Naive thymus-derived CD4-positive, alpha-beta T cell (primary cell): ENCODE data around the gene SNX27. TPM values are rescaled to one million over a fixed set of nuclear protein-coding genes. Genes with fewer than 3 reads are reported as not detected.
A peak's percentile ranks its signal among the peaks of the same experiment; 100 is the strongest.
"Not testable (repeated sequence)": the region's sequence is repeated elsewhere in the genome, so short reads cannot be mapped to it uniquely, and the experiment has no call there.

Experiments used
- ATAC-seq: fragments of 150-1000 bp; cut with Tn5 transposase; 2 replicates; pipeline ENCODE4 v1.10.0; 2021; ENCODE audit warnings: mild to moderate bottlenecking, moderate library complexity
- CTCF ChIA-PET: fragments of 350-600 bp; sonication (Branson Sonifier 250); formaldehyde crosslinking; loops from one replicate; lab custom pipeline; 2021; ENCODE audit warnings: antibody characterized with exemption; lab: Charles Lee
- POLR2A ChIA-PET: fragments of 350-600 bp; sonication (Branson Sonifier 250); formaldehyde crosslinking; loops from one replicate; lab custom pipeline; 2021; ENCODE audit warnings: antibody characterized with exemption, inconsistent platforms; lab: Charles Lee
- DNase-seq, 9 donors: peaks; one replicate each; pipeline versions ENCODE4 v3.0.0 to v3.0.0-alpha.2; 2020 to 2022; ENCODE audit warnings: mixed read lengths in 1 of 9
- H3K27ac ChIP-seq: one replicate; pipeline ENCODE4 v1.7.0; 2013; ENCODE audit warnings: mild to moderate bottlenecking, low read depth, low read length, moderate library complexity
- H3K27me3 ChIP-seq, 2 donors: one replicate each; pipeline ENCODE4 v1.7.0; 2013; ENCODE audit warnings: low read length in 2 of 2, mild to moderate bottlenecking in 2 of 2, moderate library complexity in 2 of 2; ENCODE audit not compliant: control insufficient read depth in 2 of 2, insufficient read depth in 2 of 2
- H3K36me3 ChIP-seq, 3 experiments: 1 replicate in 2 of 3; 2 replicates in 1 of 3; pipeline ENCODE4 v1.7.0; 2013; ENCODE audit warnings: low read length in 3 of 3, mild to moderate bottlenecking in 3 of 3, moderate library complexity in 1 of 3; ENCODE audit not compliant: insufficient read depth in 3 of 3, control insufficient read depth in 2 of 3
- H3K4me1 ChIP-seq, 2 donors: one replicate each; pipeline ENCODE4 v1.7.0; 2013; ENCODE audit warnings: low read length in 2 of 2, mild to moderate bottlenecking in 2 of 2, moderate library complexity in 1 of 2; ENCODE audit not compliant: control insufficient read depth in 2 of 2, insufficient read depth in 2 of 2
- H3K4me3 ChIP-seq: 2 replicates; pipeline ENCODE4 v1.7.0; 2013; ENCODE audit warnings: mild to moderate bottlenecking, low read length
- H3K9me3 ChIP-seq, 3 experiments: 1 replicate in 2 of 3; 2 replicates in 1 of 3; pipeline ENCODE4 v1.7.0; 2013; ENCODE audit warnings: low read length in 3 of 3; ENCODE audit not compliant: control insufficient read depth in 2 of 3
- H3K27ac Mint-ChIP-seq, 9 donors: one replicate each; pipeline ENCODE4 v1.8.0; 2020 to 2022; ENCODE audit warnings: mixed read lengths in 9 of 9, mild to moderate bottlenecking in 8 of 9, moderate library complexity in 5 of 9, inconsistent platforms in 2 of 9
- H3K27me3 Mint-ChIP-seq, 5 donors: one replicate each; pipeline ENCODE4 v1.8.0; 2021 to 2022; ENCODE audit warnings: mixed read lengths in 5 of 5, mild to moderate bottlenecking in 1 of 5
- H3K36me3 Mint-ChIP-seq, 5 donors: one replicate each; pipeline ENCODE4 v1.8.0; 2020 to 2022; ENCODE audit warnings: mixed read lengths in 5 of 5, mild to moderate bottlenecking in 3 of 5, inconsistent platforms in 1 of 5
- H3K4me1 Mint-ChIP-seq, 7 donors: one replicate each; pipeline ENCODE4 v1.8.0; 2020 to 2022; ENCODE audit warnings: mixed read lengths in 7 of 7, mild to moderate bottlenecking in 3 of 7, inconsistent platforms in 1 of 7
- H3K4me3 Mint-ChIP-seq, 10 donors: one replicate each; pipeline ENCODE4 v1.8.0; 2020 to 2022; ENCODE audit warnings: mild to moderate bottlenecking in 10 of 10, mixed read lengths in 10 of 10, moderate library complexity in 6 of 10, inconsistent platforms in 2 of 10
- H3K9me3 Mint-ChIP-seq, 11 donors: one replicate each; pipeline ENCODE4 v1.8.0; 2020 to 2022; ENCODE audit warnings: mixed read lengths in 11 of 11, mild to moderate bottlenecking in 4 of 11, inconsistent platforms in 1 of 11, moderate library complexity in 1 of 11
- intact Hi-C, 2 donors: fragments of 100-400 bp; cut with micrococcal nuclease; formaldehyde crosslinking; loops; one replicate each; pipeline ENCODE4 v1.15.1; 2023
- polyA plus RNA-seq, 2 donors: library from polyadenylated mRNA; unstranded; fragments of 300-500 nt; fragmentation: Illumina TruSeq; gene quantifications; one replicate each; pipeline ENCODE4 v1.2.3, GENCODE V29; 2021
- total RNA-seq, 6 experiments: library from RNA in 5 of 6; stranded (reverse) in 5 of 6; gene quantifications; 1 replicate in 5 of 6; 2 replicates in 1 of 6; pipeline ENCODE4 v1.2.3 and lab custom pipeline; 2021 to 2026

The SNX27 gene
- total and polyA plus RNA-seq, 7 experiments from 2014 or later = 11.7 to 42.1 (median 28.5) TPM

DNA sequence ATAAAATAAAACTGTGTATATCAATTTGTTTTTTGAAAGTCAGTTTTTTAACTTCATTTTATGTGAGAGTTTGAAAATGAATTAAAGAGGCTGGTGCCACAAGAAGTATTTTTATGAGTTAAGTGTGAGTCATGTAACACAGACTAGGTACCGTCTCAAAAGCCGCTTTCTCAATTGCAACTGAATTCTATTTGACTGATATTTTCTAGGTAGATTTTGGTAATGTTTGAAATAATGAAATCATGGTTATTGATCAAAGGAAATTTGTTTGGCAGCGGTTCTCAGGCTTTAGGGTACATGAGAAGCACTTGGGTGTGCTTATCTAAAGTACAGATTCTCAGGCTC, 4.6 kb downstream of the SNX27 start:
- no peak for DNase-seq
- no peaks in the 10 kb centered on the region for H3K27me3 ChIP-seq
- H3K4me3 Mint-ChIP-seq = no peak overlapping the region
- H3K27ac Mint-ChIP-seq = peak overlapping the region in 2 of 9 donors; percentile 8 to 65
- H3K9me3 Mint-ChIP-seq = peaks cover 0 to 2% (median 0%) of the 10 kb centered on the region in 11 donors
- H3K4me3 ChIP-seq = no peak overlapping the region
- POLR2A ChIA-PET = no interaction called here
- intact Hi-C loops = no loop called here
- no peaks in the 10 kb centered on the region for H3K9me3 ChIP-seq
- H3K4me1 ChIP-seq = peaks cover 9 to 18% of the 10 kb centered on the region in 2 donors
- peaks cover 55 to 82% (median 73%) of the 10 kb centered on the region in 7 donors for H3K4me1 Mint-ChIP-seq
- no peak for ATAC-seq
- CTCF ChIA-PET = no interaction called here
- peaks cover 0 to 12% (median 0%) of the 10 kb centered on the region in 3 experiments for H3K36me3 ChIP-seq
- H3K36me3 Mint-ChIP-seq = peaks cover 0 to 11% (median 4%) of the 10 kb centered on the region in 5 donors
- H3K27ac ChIP-seq = no peak overlapping the region
- H3K27me3 Mint-ChIP-seq = no peaks in the 10 kb centered on the region

GRCh38 chr1:151618003-151618402, 6.2 kb downstream of the SNX27 start:
- peaks cover 0 to 6% (median 0%) of the 10 kb centered on the region in 5 donors for H3K36me3 Mint-ChIP-seq
- no peaks in the 10 kb centered on the region for H3K36me3 ChIP-seq

GRCh38 chr1:151618470-151618869, 6.6 kb downstream of the SNX27 start:
- Histone ChIP-seq H3K9me3 (no peaks in the 10 kb centered on the region), H3K27ac (no peak overlapping the region), H3K4me1 (peaks cover 2 to 11% of the 10 kb centered on the region in 2 donors), H3K4me3 (no peak overlapping the region), H3K27me3 (no peaks in the 10 kb centered on the region), H3K36me3 (no peaks in the 10 kb centered on the region)
- ChIA-PET POLR2A (no interaction called here), CTCF (no interaction called here)
- peaks cover 0 to 6% (median 0%) of the 10 kb centered on the region in 5 donors for H3K36me3 Mint-ChIP-seq
- no peaks in the 10 kb centered on the region for H3K9me3 Mint-ChIP-seq
- peaks cover 45 to 74% (median 64%) of the 10 kb centered on the region in 7 donors for H3K4me1 Mint-ChIP-seq
- no peak for ATAC-seq
- intact Hi-C loops = no loop called here
- no peak for DNase-seq
- H3K27ac Mint-ChIP-seq = no peak overlapping the region
- no peak overlapping the region for H3K4me3 Mint-ChIP-seq
- H3K27me3 Mint-ChIP-seq = no peaks in the 10 kb centered on the region

More at GRCh38 chr1:151618003-151618402, 6.2 kb downstream of the SNX27 start:
- Mint-ChIP-seq H3K4me1 (peaks cover 50 to 78% (median 69%) of the 10 kb centered on the region in 7 donors), H3K27me3 (no peaks in the 10 kb centered on the region), H3K9me3 (no peaks in the 10 kb centered on the region), H3K27ac (no peak overlapping the region), H3K4me3 (no peak overlapping the region)
- no peaks in the 10 kb centered on the region for H3K9me3 ChIP-seq
- H3K4me3 ChIP-seq = no peak overlapping the region
- no peak overlapping the region for H3K27ac ChIP-seq
- intact Hi-C loops = no loop called here
- no peaks in the 10 kb centered on the region for H3K27me3 ChIP-seq
- peaks cover 7 to 15% of the 10 kb centered on the region in 2 donors for H3K4me1 ChIP-seq
- DNase-seq (no peak), ATAC-seq (no peak)
- POLR2A ChIA-PET = no interaction called here
- CTCF ChIA-PET = no interaction called here

DNA sequence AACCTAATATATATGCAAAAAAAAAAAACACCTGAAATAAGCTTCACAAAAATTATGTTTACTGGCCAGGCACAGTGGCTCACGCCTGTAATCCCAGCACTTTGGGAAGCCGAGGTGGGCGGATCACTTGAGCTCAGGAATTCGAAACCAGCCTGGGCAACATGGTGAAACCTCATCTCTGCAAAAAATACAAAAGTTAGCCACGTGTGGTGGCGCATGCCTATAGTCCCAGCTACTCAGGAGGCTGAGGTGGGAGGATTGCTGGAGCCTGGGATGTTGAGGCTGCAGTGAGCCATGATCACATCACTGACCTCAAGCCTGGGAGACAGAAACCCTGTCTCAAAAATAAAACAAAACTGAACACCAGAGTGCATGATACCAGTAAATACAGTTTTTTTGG, 7.1 kb downstream of the SNX27 start:
- peaks cover 40 to 68% (median 59%) of the 10 kb centered on the region in 7 donors for H3K4me1 Mint-ChIP-seq
- H3K27ac Mint-ChIP-seq, H3K4me1 ChIP-seq, H3K27me3 Mint-ChIP-seq, DNase-seq, H3K9me3 Mint-ChIP-seq, H3K36me3 ChIP-seq, H3K27me3 ChIP-seq, POLR2A ChIA-PET, H3K27ac ChIP-seq, intact Hi-C loops, ATAC-seq, H3K4me3 ChIP-seq, H3K9me3 ChIP-seq, H3K4me3 Mint-ChIP-seq, H3K36me3 Mint-ChIP-seq: not testable (repeated sequence)
- CTCF ChIA-PET = interaction anchor here (0.7 kb wide), 1 partner anchor 36 kb away, joined by 5 read pairs; no protein-coding TSS in a partner anchor

DNA sequence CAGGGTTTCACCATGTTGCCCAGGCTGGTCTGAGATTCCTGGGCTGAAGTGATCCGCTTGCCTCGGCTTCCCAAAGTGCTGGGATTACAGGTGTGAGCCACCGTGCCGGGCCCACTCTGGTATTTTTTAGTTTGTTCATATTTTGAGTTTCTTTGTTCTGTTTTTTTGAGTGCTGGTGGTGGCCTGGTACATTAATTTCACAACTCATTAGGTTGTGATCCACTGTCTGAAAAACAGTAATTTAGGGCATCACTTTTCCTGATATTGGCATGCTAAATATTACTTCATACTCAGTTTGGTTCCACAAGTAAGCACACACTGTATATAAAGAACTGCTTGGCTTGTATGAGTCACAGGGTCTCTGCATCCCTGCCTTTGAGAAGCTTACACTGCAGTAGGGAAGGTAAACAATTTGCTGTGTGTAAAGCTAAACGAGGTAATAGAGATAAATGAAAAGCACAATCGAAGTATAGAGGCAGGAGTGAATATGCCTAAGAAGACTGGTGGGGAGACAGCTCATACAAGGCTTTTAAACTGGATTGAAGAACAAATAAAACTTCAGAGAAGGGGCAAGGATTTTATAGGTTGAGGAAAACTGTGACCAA, 7.7 kb downstream of the SNX27 start:
- POLR2A ChIA-PET = no interaction called here
- DNase-seq (no peak), ATAC-seq (peak; percentile 31)
- Mint-ChIP-seq H3K27me3 (no peaks in the 10 kb centered on the region), H3K27ac (peak overlapping the region in 7 of 9 donors; percentile 2 to 49 (median 5)), H3K4me1 (peaks cover 36 to 64% (median 54%) of the 10 kb centered on the region in 7 donors), H3K9me3 (no peaks in the 10 kb centered on the region), H3K36me3 (peaks cover 0 to 6% (median 0%) of the 10 kb centered on the region in 5 donors), H3K4me3 (no peak overlapping the region)
- H3K9me3 ChIP-seq = no peaks in the 10 kb centered on the region
- no peaks in the 10 kb centered on the region for H3K27me3 ChIP-seq
- H3K4me3 ChIP-seq = no peak overlapping the region
- no peak overlapping the region for H3K27ac ChIP-seq
- no peaks in the 10 kb centered on the region for H3K36me3 ChIP-seq
- H3K4me1 ChIP-seq = peaks cover 0 to 5% of the 10 kb centered on the region in 2 donors
- intact Hi-C loops = no loop called here
- CTCF ChIA-PET = interaction anchor here (0.7 kb wide), 1 partner anchor 35 kb away, joined by 5 read pairs; no protein-coding TSS in a partner anchor

DNA sequence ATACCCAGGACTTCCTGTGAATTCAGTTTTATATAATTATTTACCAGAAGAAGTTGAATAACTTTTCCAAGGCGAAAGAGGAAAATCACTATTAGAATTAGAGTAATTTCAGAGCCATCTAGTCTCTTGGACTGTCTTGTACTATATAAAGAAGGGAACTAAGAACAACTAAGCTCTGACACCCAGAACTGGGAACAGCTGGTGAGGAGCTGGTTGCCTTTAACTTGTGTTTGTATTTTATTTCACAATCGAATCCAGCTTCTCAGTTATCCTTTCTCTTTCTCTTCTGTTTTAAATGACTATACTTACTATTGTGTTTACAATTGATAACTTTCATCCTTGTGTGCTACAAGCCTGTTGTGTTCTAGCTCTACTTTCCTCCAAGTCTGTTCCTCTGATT, 8.4 kb downstream of the SNX27 start:
- Mint-ChIP-seq H3K4me3 (no peak overlapping the region), H3K36me3 (peaks cover 0 to 6% (median 0%) of the 10 kb centered on the region in 5 donors), H3K4me1 (peaks cover 33 to 59% (median 48%) of the 10 kb centered on the region in 7 donors), H3K27me3 (no peaks in the 10 kb centered on the region), H3K27ac (peak overlapping the region in 5 of 9 donors; percentile 19 to 87 (median 49)), H3K9me3 (no peaks in the 10 kb centered on the region)
- Histone ChIP-seq H3K36me3 (no peaks in the 10 kb centered on the region), H3K4me3 (no peak overlapping the region), H3K27ac (no peak overlapping the region), H3K4me1 (peaks cover 0 to 5% of the 10 kb centered on the region in 2 donors), H3K27me3 (no peaks in the 10 kb centered on the region), H3K9me3 (no peaks in the 10 kb centered on the region)
- ChIA-PET CTCF (interaction anchor here (0.6 to 0.7 kb wide), 2 partner anchors 1141 to 1222 kb away, joined by 3 to 4 read pairs; no protein-coding TSS in a partner anchor), POLR2A (no interaction called here)
- intact Hi-C loops = no loop called here
- ATAC-seq (peak; percentile 22), DNase-seq (no peak)

GRCh38 chr1:151621351-151621750, 9.5 kb downstream of the SNX27 start:
- H3K4me3 ChIP-seq = no peak overlapping the region
- H3K4me3 Mint-ChIP-seq = no peak overlapping the region
- H3K27ac Mint-ChIP-seq = peak overlapping the region in 4 of 9 donors; percentile 19 to 74 (median 50)
- ChIA-PET CTCF (no interaction called here), POLR2A (no interaction called here)
- H3K9me3 Mint-ChIP-seq = no peaks in the 10 kb centered on the region
- peaks cover 0 to 4% (median 0%) of the 10 kb centered on the region in 5 donors for H3K36me3 Mint-ChIP-seq
- ATAC-seq (no peak), DNase-seq (no peak)
- no peaks in the 10 kb centered on the region for H3K9me3 ChIP-seq
- H3K27me3 Mint-ChIP-seq = no peaks in the 10 kb centered on the region
- peaks cover 22 to 48% (median 37%) of the 10 kb centered on the region in 7 donors for H3K4me1 Mint-ChIP-seq
- no peak overlapping the region for H3K27ac ChIP-seq
- H3K36me3 ChIP-seq = no peaks in the 10 kb centered on the region
- no peaks in the 10 kb centered on the region for H3K27me3 ChIP-seq
- intact Hi-C loops = no loop called here
- no peaks in the 10 kb centered on the region for H3K4me1 ChIP-seq
